CD4-positive, alpha-beta T cell treated with Interleukin-12 subunit alpha and Interleukin-12 subunit beta, for 1 hour (primary cell): ENCODE measurements around the gene ADAM17.
"Not testable (repeated sequence)": the region's sequence is repeated elsewhere in the genome, so short reads cannot be mapped to it uniquely, and the experiment has no call there.

Source experiments
- DNase-seq: peaks from one replicate; pipeline ENCODE4 v3.0.0-alpha.2; 2020

The ADAM17 gene

DNA sequence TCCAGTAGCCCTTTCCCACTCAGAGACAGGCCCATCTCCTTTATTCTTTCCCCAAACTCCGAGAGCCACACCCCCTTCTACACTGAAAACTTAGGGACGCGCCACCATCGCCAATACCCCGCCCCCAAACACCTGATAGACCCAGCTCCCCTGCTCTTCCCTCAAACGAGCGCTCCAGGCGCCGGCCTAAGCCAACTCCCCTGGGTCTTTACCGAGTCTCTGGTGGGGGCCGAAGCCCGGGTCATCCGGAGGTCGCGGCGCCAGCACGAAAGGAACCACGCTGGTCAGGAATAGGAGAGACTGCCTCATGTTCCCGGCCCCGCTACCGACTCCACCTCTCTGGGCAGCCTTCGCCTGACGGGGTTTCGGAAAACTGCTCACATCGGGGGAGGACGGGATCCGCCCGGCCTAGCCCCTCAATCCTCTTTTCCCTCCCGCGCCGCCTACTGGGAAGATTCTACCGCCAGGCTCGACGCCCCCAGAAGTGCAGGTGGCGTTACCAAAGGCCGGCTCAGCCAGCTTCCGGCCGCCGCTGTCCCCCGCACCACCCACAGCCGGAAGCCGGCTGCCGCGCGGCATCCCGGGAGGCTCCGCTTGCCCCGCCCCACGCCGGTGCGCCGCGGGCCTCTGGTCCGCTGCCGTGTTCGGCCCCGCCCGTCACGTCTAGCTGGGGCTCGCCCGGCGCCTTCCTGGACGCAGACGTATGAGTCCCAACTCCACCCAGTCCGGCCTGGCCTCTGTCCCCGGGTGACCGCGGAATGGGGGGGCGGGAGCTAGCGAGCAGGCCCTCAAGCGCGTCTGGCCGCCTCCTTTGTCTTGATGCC is at the start of gene ADAM17:
Gene ADAM17 (minus strand): TSS at position 534 of the 824 bp plus-strand sequence. CDS start 225 bp downstream, at position 309.
- peak; percentile 86 for DNase-seq

DNA sequence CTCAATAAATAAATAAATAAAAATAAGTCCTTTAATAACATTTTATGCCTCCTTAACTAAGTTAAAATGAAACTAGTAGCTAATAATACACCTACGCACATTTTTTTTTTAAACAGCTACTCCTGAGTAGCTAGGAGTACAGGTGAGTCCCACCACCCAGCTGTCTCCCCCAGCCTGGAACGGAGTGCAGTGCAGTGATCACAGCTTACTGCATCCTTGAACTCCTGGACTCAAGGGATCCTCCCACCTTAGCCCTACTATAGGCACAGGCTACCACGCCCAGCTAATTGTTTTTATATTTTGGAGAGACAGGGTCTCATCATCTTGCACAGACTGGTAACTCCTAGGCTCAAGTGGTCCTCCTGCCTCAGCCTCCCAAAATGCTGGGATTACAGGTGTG is 46.8 kb upstream of the ADAM17 start:
- no peak for DNase-seq

DNA sequence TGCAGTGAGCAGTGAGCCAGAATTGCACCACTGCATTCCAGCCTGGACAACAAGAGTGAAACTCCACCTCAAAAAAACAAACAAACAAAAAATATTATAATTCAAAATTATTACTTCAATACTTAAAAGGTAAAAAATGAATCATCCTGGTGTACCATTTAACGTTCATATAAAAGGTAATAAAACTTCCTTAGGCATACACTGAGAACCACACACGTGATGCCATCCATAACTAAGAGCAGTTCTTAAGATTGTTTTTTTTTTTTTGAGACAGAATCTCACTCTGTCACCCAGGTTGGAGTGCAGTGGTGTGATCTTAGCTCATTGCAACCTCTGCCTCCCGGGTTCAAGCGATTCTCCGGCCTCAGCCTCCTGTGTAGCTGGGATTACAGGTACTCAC is 45.8 kb upstream of the ADAM17 start:
- DNase-seq, result no peak

DNA sequence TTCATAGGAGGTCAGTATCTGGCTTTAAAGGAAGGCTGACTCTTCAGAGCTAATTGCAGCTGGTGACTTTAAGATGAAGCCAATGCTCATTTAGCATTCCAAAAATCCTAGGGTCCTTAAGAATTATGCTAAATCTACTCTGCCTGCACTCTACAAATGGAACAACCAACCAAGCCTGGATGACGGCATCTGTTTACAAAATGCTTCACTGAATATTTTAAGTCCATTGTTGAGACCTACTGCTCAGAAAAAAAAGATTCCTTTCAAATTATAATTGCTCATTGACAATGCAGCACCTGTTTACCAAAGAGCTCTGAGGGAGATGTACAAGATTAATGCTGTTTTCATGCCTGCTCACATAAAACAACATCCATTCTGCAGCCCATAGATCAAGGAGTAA is 43.8 kb upstream of the ADAM17 start:
- no peak for DNase-seq

DNA sequence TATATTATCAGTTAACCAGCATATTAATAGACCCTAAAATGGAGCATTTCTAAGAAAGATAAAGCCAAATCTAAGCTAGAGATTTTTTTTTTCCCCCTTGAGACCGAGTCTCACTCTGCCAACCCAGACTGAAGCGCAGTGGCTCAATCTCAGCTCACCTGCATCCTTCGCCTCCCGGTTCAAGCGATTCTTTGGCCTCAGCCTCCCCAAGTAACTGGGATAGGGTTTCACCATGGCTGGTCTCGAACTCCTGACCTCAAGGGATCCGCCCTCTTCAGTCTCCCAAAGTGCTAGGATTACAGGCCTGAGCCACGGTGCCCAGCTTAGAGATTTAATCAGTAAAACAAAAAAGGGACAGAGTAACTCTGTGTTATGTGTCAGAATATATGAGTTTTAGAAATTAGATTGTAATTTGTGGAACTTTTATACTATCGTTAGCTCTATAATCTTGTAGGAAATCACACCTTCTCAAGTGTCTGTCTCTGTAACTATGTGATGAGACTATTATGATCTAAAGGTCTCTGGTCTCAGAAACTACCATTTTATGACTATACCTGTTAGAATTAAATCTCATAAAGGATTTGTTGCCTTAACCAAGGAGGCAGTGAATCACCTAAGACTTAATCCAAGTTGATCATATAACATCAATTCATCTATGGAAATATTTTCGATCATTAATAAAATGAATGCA is 41.1 kb upstream of the ADAM17 start:
- no peak for DNase-seq

DNA sequence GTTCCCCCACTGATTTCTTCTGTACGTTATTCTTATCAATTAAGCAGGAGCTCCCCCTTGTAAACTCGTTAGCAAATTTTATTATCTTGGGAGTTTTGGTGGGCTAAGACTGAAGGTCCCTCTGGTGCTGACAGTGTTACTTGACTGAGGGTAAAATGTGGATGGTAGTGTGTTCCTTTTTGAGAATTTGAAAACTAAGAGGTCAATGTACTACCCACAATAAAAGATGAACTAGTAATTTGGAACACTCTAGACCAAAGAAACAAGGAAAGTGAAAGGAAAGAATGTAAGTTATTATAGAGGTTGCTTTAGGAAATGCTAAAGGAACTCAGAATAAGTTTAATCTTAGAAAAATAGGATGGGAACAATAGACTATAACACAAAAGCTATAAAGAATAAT is 40.1 kb upstream of the ADAM17 start:
- DNase-seq, result no peak

DNA sequence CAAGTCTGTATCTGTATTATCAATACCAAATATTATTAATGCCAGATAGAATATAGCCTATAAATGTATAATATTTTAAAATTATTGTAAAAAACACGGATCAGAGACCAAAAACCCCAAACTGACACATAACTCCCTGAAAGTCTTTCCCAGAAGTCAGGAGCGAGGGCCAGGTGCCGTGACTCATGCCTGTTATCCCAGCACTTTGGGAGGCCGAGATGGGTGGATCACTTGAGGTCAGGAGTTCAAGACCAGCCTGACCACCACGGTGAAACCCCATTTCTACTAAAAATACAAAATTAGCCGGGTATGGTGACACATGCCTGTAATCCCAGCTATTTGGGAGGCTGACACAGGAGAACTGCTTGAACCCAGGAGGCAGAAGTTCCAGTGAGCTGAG is 39.6 kb upstream of the ADAM17 start:
- not testable (repeated sequence) for DNase-seq

DNA sequence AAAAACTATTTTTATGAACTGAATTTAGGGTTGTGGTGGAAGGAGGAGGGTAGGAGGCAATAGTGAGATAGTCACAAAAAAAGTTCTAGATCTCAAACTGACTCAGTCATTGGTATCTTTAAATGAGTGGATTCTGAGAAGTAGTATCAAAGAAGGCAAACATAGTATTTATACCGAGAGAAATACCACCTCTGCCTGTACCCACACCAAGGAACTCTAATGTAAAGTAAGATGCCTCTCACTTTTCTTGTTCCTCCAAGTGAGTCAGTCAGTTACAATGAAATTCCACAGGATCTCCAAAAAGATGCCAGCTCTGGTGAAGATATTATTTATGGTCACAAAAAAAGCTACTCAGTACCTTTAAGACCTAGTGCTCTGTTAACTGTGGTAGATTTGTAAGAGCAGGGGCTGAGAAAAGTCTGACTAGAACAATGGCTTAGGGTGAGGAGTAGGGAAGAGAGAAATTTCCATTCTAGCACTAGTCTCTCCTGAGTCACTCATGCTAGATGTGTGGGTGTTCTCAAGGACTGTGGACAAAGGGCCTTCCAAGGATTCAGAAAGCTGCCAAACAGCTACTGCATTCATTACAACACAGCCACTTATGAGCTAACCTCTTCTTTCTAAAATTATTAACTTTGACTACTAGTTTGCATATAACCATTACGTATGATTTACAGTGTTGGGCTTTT is 38.9 kb upstream of the ADAM17 start:
- DNase-seq, result no peak

DNA sequence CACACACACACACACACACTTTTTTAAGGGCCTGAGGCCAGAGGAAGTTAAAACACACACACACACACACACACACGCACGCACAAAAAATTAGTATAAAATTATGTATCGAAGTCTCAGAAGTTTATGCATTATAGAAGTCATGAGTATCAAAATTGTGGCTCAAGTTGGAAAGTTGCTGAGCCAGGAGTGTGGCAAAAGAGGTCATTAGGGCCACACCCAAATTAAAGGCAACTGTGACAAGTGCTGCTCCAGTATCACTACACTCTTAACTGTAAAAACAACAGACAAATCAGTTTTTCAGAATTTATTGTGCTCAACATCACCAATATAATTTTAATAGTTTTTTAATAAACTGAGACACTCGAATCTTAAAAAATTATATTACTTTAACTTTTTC is 38.3 kb upstream of the ADAM17 start:
- no peak for DNase-seq

DNA sequence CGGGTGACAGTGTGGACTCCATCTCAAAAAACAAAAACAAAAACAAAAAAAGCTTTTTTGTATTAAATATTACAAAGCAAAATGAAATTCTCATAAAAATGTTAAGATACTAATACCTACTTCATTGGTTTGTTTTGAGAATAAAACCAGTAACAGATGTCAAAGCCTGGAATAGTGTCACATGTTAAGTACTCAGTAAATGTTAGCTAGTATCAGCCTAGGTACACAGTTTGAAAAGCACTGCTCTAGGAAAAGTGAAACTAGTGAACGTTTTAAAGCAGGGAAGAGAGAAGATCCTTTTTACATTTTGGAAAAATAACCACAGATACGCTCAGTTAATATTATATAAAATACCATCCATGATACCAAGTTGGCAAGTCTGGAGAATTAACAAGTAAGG is 37.1 kb upstream of the ADAM17 start:
- no peak for DNase-seq

DNA sequence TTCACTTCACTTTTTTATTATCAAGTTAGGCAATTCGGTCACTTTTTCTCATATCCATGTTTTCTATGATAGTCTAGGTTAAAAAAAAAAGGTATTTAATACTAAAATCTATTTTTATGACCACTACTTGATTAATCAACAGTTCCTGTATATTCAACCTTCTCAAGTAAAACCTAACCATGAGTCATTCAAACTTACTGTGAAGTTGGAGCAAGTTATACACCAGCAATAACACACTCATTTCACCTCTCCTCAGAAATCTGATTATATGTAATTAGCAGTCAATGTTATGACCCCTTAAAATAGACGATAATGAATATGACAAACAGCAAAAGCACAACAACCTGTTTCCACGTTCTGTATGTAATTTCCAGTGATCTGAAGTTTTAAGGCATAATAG is 35.0 kb upstream of the ADAM17 start:
- no peak for DNase-seq

DNA sequence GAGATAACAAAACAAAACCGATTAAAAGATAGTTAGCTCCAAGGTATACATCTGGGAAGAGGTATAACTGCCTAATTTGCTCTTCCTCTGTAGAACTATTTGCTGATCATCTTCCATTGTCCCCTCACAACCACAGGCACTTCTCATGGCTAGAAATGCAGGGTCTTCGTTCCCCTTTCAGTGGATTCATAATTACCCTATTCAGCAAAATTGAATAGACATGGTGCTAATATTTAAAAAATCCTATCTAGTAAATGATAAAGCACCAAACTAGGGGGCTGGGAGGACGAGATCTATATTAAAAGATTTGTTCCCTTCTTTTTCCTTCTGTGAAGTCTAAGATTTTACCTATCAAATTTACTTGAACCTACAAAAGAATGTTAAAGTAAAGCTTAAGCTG is 30.8 kb upstream of the ADAM17 start:
- DNase-seq, result no peak

DNA sequence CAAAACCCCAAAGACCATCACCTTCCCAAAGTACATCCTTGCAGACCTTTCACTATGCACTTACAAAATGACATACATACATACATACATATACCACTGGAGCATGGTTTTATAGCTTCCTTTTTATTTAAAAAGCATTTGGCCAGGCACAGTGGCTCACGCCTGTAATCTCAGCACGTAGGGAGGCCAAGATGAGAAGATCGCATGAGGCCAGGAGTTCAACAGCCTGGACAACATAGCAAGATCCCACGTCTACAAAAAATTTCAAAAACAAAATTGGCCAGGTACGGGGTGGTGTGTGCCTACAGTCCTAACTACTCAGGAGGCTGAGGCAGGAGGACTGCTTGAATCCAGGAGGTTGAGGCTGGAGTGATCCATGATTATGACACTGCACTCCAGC is 29.9 kb upstream of the ADAM17 start:
- DNase-seq, result no peak

DNA sequence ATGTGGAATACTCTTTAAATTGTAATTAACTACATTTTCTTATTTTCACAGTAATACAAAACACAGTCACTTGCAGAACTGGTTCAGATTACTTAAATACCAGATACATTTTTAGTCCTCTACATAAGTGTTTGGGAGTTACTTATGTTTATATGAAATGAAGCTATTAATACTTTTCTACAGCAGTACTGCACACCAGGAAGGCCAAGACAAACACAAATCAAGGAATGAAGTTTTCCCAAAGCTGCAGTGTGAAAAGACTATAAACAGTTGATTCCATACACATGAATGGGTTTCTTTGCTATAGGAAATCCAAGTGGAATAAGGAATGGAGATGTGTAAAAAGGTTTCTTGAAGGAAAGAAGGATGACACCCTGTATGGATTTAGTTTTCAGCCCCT is 29.3 kb upstream of the ADAM17 start:
- DNase-seq, result not testable (repeated sequence)

DNA sequence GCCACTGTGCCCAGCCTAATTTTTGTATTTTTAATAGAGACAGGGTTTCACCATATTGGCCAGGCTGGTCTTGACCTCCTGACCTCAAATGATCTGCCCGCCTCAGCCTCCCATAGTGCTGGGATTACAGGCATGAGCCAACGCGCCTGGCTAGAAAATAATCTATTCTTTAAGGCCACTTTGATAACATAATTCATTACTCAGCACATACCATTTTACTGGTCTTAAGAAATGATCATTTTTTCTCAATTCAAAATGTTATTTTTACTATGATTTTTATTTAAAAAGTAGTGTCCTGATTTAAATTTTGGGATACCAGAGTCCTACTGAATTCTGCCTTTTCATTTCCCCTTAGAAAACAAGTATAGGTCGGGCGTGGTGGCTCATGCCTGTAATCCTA is 27.0 kb upstream of the ADAM17 start:
- no peak for DNase-seq

DNA sequence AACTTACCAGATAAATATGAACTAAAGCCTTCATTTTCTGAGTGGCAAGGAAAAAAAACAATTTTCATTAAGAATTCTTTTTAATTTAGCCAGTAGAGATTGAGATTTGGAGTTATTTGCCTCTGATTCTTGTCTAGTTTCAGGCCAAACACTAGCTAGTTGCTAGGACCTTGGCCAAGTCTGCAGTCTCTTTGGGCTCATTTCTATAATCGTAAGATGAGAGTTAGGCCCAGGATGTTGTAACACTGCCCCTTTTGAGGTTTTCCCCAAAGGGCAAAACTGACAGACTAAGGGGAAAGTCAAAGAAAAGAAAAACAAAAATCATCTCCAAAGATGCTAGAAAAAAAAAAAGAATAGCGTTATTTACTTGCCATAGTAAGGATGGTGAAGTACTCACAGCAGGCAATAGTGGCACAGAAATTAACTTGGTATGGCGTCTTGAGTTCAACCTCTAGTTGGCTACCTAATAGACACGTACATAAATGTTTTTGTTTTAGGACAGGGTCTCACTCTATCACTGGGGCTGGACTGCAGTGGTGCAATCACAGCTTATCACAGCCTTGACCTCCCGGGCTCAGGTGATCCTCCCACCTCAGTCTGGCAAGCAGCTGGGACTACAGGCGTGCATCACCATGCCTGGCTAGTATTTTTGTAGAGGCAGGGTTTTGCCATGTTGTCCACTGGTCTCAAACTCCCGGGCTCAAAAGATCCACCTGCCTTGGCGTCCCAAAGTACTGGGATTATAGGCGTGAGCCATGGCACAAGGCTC is 23.0 kb upstream of the ADAM17 start:
- DNase-seq, result no peak

DNA sequence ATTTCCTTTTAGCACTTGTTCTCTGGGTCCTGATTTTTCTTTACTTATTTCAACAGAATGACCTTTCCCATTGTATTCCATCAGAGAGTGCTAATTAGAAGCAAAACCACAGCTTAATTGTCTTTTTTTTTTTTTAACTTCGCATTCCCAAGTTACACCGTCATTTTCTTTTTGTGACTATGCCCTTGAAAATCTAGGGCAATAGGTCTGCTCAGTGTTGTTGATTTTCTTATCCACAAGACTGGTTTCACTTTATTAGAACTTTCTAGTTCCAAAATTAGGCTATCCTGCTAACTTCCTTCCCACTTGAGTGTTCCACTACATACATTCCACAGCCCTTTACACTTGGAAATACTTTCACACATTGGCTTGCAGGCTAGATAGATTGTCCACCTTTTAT is 18.7 kb upstream of the ADAM17 start:
- DNase-seq, result no peak

DNA sequence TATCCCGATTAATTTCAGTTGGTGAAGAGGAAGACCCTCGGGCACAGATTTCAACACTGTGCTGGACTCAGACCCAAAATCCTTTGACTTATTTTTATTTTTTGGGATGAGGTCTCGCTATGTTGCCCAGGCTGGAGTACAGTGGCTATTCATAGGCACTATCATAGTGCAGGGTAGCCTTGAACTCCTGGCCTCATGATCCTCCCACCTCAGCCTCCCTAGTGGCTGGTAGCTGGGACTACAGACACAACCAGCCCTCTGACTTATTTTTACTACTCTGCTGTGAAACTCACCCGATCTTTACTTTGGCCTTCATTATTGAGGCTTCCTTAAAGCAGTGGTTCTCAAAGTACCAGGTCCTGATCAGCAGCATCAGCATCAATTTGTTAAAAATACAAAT is 18.2 kb upstream of the ADAM17 start:
- no peak for DNase-seq

DNA sequence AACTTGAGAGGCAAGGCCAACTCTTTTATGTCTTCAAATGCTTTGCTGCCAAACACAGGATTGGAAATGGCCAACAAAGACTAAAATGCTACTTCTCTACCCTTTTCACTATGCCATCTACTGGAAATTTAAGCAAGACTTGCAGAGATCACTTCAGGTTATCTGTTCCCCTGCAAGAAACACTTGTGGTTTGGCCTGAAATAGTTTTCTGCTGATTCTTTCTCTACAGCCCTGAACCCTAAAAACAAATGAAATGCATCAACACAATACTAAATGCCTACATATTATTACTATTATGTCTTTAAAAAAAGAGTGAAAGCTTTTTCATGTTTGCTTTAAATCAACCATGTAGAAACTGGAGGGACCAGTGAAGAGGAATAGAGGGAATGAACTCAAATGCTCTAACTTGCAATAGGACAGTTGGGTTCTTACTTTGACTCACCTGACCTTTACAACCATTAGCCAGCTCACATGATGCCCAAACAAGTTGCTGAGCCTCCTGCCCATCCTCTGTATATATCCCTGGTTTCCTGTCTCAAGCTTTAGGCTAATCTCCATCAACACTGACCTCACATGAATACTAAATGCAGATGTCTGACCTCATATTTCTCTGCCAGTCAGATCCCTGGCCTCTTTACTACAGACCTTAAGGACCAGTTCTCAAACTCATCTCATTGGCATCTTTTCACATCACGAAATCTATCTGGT is 17.5 kb upstream of the ADAM17 start:
- no peak for DNase-seq

DNA sequence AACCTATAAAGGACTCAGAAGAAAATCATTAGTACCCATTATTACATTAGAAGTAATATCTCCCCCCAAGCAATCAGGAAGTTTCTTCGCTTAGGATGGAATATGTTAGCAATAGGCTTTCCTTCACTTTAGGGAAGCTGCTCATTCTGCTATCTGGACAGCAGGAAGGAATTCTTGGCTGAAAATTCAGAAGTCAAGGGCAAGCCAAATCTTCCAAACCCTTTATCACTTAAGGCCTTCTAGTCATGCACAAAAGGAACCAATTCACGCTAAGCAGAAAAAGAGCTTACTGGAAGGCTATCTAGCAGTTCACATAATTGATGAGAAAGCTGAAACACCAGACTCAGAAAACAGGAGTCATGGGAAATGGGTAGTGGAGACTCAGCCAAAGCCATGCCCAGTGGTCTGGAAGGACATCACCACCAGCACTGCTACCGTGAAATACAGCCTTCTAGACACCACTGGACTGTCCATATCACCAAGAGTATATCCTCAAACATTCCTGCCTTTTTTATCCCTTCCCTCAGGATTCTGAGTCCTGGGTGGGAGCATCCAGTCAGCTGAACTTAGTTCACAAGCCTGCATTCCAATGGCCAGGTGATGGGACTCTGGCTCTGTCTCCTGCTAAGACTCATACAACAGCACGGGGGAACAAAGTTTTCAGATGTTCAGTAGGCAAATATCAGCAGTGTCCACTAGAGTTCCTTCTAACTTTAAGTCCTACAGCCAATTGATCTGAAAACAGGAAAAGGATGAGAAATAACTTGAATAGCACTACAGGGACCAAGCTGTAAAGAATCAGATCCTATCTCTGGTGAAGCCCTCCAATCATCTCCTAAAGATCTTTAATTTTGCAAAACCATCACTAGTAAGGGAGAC is 14.8 kb upstream of the ADAM17 start:
- no peak for DNase-seq

DNA sequence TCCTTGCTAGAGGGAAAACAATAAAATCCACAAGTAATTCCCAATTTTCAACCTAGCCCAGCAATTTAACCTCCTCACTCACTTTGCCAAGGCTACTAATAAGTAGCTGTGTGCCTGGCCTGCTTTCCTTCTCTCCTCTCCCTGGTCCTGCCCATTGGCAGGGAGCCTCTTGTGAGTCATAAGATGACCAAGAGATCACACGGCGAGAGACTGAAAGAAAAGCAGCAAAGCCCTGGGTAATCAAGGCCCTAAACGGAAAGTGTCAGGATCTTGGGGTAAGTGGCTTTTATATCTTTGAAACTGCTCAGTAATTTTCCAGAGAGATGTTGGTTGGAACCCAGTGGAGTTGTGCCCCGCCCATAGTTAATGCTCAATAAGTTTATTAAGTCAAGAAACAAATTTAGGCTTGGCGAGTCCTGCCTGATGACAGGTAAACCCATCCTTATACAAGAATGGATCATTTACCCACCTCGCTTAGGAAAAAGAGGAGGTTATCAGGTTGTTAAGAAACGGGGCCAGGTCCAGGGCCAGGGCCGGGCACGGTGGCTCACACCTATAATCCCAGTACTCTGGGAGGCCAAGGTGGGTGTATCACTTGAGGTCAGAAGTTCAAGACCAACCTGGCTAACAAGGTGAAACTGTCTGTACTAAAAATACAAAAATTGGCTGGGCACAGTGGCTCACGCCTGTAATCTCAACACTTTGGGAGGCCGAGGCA is 10.0 kb upstream of the ADAM17 start:
- no peak for DNase-seq
